Neural progenitor cell (in vitro differentiated cells): ENCODE measurements around the gene PRR29. TPM values are rescaled to one million over a fixed set of nuclear protein-coding genes. Genes with fewer than 3 reads are reported as not detected.

Source experiments
- DNase-seq: peaks from one replicate; pipeline ENCODE4 v3.0.0-alpha.2; 2016; ENCODE audit warnings: low spot score
- H2AFZ ChIP-seq: fragments of 200-600 bp; sonication (generic); replicated peaks from 2 replicates; pipeline ENCODE4 v1.6.1; 2016; ENCODE audit warnings: antibody characterized with exemption
- H3F3A ChIP-seq: fragments of 200-600 bp; sonication (generic); 2 replicates; pipeline ENCODE4 v1.6.1; 2016; ENCODE audit warnings: antibody characterized with exemption, low read depth
- H3K27ac ChIP-seq: fragments of 200-600 bp; sonication (generic); 2 replicates; pipeline ENCODE4 v1.5.1; 2016; ENCODE audit warnings: mild to moderate bottlenecking
- H3K27me3 ChIP-seq: fragments of 200-600 bp; sonication (generic); 2 replicates; pipeline ENCODE4 v1.6.1; 2016; ENCODE audit warnings: mild to moderate bottlenecking, moderate library complexity
- H3K36me3 ChIP-seq: fragments of 200-600 bp; sonication (generic); 2 replicates; pipeline ENCODE4 v1.5.1; 2016
- H3K4me1 ChIP-seq: fragments of 200-600 bp; sonication (generic); 2 replicates; pipeline ENCODE4 v1.6.1; 2016; ENCODE audit warnings: mixed run types
- H3K4me2 ChIP-seq: fragments of 200-600 bp; sonication (generic); 2 replicates; pipeline ENCODE4 v1.6.1; 2016
- H3K4me3 ChIP-seq: fragments of 200-600 bp; sonication (generic); 2 replicates; pipeline ENCODE4 v1.5.1; 2016
- H3K79me2 ChIP-seq: fragments of 200-600 bp; sonication (generic); 2 replicates; pipeline ENCODE4 v1.6.1; 2016; ENCODE audit warnings: low read depth
- H3K9ac ChIP-seq: fragments of 200-600 bp; sonication (generic); 2 replicates; pipeline ENCODE4 v1.6.1; 2016
- H3K9me3 ChIP-seq: fragments of 200-600 bp; sonication (generic); 2 replicates; pipeline ENCODE4 v1.5.1; 2016; ENCODE audit warnings: low read depth
- H4K20me1 ChIP-seq: fragments of 200-600 bp; sonication (generic); 2 replicates; pipeline ENCODE4 v1.6.1; 2016; ENCODE audit warnings: low read depth
- H3K27ac Mint-ChIP-seq: 3 replicates; pipeline ENCODE4 v1.8.0; 2021; ENCODE audit warnings: mixed read lengths
- H3K27me3 Mint-ChIP-seq: 2 replicates; pipeline ENCODE4 v1.8.0; 2022; ENCODE audit warnings: low read depth, mild to moderate bottlenecking, inconsistent platforms, moderate library complexity, mixed read lengths; ENCODE audit not compliant: insufficient read depth
- H3K36me3 Mint-ChIP-seq: 3 replicates; pipeline ENCODE4 v1.8.0; 2021; ENCODE audit warnings: mixed read lengths
- H3K4me1 Mint-ChIP-seq: 3 replicates; pipeline ENCODE4 v1.8.0; 2021; ENCODE audit warnings: mixed read lengths
- H3K4me3 Mint-ChIP-seq: 3 replicates; pipeline ENCODE4 v1.8.0; 2021; ENCODE audit warnings: mild to moderate bottlenecking, moderate library complexity, mixed read lengths
- H3K9me3 Mint-ChIP-seq: 3 replicates; pipeline ENCODE4 v1.8.0; 2020; ENCODE audit warnings: mixed read lengths
- EZH2 ChIP-seq: fragments of 200-600 bp; sonication (generic); IDR thresholded peaks from 2 replicates; pipeline ENCODE4 v1.6.1; 2017; ENCODE audit warnings: antibody characterized with exemption, mild to moderate bottlenecking, moderate library complexity
- EZH2phosphoT487 ChIP-seq: fragments of 200-600 bp; sonication (generic); IDR thresholded peaks from 2 replicates; pipeline ENCODE4 v1.6.1; 2017; ENCODE audit warnings: antibody characterized with exemption
- total RNA-seq: library from RNA; depleted of rRNA; stranded (reverse); fragments of >200 nt; gene quantifications from 2 replicates; pipeline ENCODE4 v1.2.3, GENCODE V29; 2015; ENCODE audit warnings: low replicate concordance
- TF ChIP-seq, protein P1 (sequence below): fragments of 200-600 bp; sonication (generic); IDR thresholded peaks from 2 replicates; pipeline ENCODE4 v1.5.1; 2017; ENCODE audit warnings: antibody characterized with exemption, mild to moderate bottlenecking

Gene PRR29
- total RNA-seq, 1 donor from 2014 or later, result 0.95 TPM

DNA sequence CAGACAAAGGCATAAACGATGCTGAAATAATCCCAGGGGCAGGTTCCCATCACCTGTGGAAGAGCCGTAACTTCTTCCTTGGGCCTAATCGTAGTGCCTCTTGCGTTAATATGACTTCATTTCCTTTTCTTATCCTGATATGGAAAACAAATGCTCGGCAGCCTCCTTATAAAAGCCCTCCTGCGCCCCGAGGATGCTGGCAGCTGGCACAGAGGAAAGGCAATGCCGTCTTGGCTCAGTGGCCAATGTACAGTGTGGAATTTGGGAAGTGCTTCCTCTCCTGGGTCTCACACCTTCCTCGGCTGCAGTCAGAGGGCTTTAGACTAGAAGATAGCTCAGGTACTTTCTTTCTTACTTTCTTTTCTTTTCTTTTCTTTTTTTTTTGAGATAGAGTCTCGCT, 28.9 kb upstream of the PRR29 start:
- DNase-seq, result no peak
- no peaks in the 10 kb centered on the region for H3F3A ChIP-seq
- H3K4me1 ChIP-seq, result no peaks in the 10 kb centered on the region
- no peaks in the 10 kb centered on the region for H3K27me3 ChIP-seq
- H3K27ac ChIP-seq, result no peak overlapping the region
- Mint-ChIP-seq H3K36me3 (no peaks in the 10 kb centered on the region), H3K27ac (no peak overlapping the region), H3K9me3 (no peaks in the 10 kb centered on the region), H3K27me3 (peaks cover 5% of the 10 kb centered on the region), H3K4me3 (no peak overlapping the region), H3K4me1 (peaks cover 8% of the 10 kb centered on the region)
- H3K79me2 ChIP-seq, result no peaks in the 10 kb centered on the region
- H3K9ac ChIP-seq, result no peak overlapping the region
- TF ChIP-seq EZH2, result no peak
- TF ChIP-seq, protein P1, sequence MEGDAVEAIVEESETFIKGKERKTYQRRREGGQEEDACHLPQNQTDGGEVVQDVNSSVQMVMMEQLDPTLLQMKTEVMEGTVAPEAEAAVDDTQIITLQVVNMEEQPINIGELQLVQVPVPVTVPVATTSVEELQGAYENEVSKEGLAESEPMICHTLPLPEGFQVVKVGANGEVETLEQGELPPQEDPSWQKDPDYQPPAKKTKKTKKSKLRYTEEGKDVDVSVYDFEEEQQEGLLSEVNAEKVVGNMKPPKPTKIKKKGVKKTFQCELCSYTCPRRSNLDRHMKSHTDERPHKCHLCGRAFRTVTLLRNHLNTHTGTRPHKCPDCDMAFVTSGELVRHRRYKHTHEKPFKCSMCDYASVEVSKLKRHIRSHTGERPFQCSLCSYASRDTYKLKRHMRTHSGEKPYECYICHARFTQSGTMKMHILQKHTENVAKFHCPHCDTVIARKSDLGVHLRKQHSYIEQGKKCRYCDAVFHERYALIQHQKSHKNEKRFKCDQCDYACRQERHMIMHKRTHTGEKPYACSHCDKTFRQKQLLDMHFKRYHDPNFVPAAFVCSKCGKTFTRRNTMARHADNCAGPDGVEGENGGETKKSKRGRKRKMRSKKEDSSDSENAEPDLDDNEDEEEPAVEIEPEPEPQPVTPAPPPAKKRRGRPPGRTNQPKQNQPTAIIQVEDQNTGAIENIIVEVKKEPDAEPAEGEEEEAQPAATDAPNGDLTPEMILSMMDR, result no peak
- TF ChIP-seq EZH2phosphoT487, result no peak
- H3K9me3 ChIP-seq, result no peaks in the 10 kb centered on the region
- H3K36me3 ChIP-seq, result no peaks in the 10 kb centered on the region
- no peak overlapping the region for H3K4me2 ChIP-seq
- H2AFZ ChIP-seq, result no peak overlapping the region
- no peak overlapping the region for H3K4me3 ChIP-seq
- H4K20me1 ChIP-seq, result no peaks in the 10 kb centered on the region

DNA sequence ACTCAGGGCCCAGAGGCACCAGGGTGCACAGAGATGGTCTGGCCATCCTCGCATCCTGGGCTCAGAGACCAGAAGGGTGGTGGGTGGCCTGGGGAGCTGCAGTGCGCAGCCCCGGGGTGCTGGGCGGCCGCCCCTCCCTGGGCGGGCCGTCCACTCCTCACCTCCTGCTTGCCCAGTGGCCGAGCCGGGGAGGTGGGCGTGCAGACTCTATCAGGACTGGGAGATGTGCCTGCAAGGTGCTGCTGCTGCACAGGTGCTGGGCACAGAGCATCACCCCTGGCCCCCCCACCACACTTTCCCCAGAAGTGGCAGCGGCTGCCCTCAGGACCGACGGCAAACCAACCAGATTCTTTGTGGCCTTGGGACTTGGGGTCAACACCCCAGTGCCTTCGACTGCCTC, 25.4 kb upstream of the PRR29 start, which contains the start of gene SCN4A:
Gene SCN4A, minus strand, starts transcription at position 123 of the 400 bp plus-strand sequence. Its CDS starts 77 bp downstream, at position 46.
- DNase-seq, result no peak
- Histone ChIP-seq H3K4me2 (no peak within 1 kb of the TSS), H3F3A (no peaks in the 10 kb centered on the region), H3K9ac (no peak within 1 kb of the TSS), H3K36me3 (no peaks in the 10 kb centered on the region), H3K27me3 (no peaks in the 10 kb centered on the region), H3K79me2 (no peaks in the 10 kb centered on the region), H3K4me3 (no peak within 1 kb of the TSS), H4K20me1 (no peaks in the 10 kb centered on the region), H3K9me3 (no peaks in the 10 kb centered on the region), H3K27ac (no peak within 1 kb of the TSS), H2AFZ (no peak within 1 kb of the TSS), H3K4me1 (no peaks in the 10 kb centered on the region)
- Mint-ChIP-seq H3K36me3 (no peaks in the 10 kb centered on the region), H3K9me3 (no peaks in the 10 kb centered on the region), H3K4me1 (peaks cover 15% of the 10 kb centered on the region), H3K4me3 (no peak within 1 kb of the TSS), H3K27me3 (peaks cover 12% of the 10 kb centered on the region), H3K27ac (peak within 1 kb of the TSS; percentile 47)
- TF ChIP-seq EZH2, result no peak
- no peak for TF ChIP-seq EZH2phosphoT487
- TF ChIP-seq, protein P1, result no peak

DNA sequence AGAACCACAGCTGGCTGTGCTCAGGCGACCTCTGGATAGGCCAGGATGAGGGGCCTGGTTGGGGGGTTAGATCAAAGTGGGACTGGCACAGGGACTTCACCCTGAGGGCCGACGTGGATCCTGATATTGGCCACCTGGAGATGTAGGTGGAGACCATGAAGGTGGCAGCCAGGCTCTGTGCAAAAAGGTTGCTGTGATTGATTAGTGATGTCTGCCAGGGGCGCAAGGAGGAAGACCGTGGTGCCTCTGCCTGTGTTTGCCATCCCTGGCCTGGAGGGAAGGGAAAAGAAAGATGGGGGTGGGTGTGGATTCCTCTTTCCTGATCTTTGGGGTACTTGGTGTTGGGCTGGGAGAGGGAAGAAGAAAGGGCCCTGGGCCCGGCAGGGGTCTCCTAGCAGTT, 24.9 kb upstream of the PRR29 start:
- Histone ChIP-seq H3K9me3 (no peaks in the 10 kb centered on the region), H4K20me1 (no peaks in the 10 kb centered on the region), H3K4me1 (no peaks in the 10 kb centered on the region), H3K27me3 (no peaks in the 10 kb centered on the region), H3K36me3 (no peaks in the 10 kb centered on the region), H3F3A (no peaks in the 10 kb centered on the region), H3K9ac (no peak overlapping the region), H3K27ac (no peak overlapping the region), H3K4me3 (no peak overlapping the region), H3K79me2 (no peaks in the 10 kb centered on the region), H3K4me2 (no peak overlapping the region), H2AFZ (no peak overlapping the region)
- Mint-ChIP-seq H3K9me3 (no peaks in the 10 kb centered on the region), H3K27me3 (peaks cover 10% of the 10 kb centered on the region), H3K4me1 (peaks cover 15% of the 10 kb centered on the region), H3K36me3 (no peaks in the 10 kb centered on the region), H3K4me3 (no peak overlapping the region), H3K27ac (peak overlapping the region; percentile 47)
- no peak for TF ChIP-seq EZH2
- TF ChIP-seq, protein P1, result no peak
- TF ChIP-seq EZH2phosphoT487, result no peak
- no peak for DNase-seq
